Activated CD8-positive, alpha-beta T cell treated with anti-CD3 and anti-CD28 coated beads for 36 hours (primary cell): ENCODE measurements around the gene CHST3. TPM values are rescaled to one million over a fixed set of nuclear protein-coding genes. Genes with fewer than 3 reads are reported as not detected.

Experiments
- ATAC-seq: fragments of 200-7000 bp; cut with Tn5 transposase; one replicate; pipeline ENCODE4 v1.10.0; 2021; ENCODE audit warnings: mild to moderate bottlenecking, moderate library complexity
- CTCF ChIA-PET: fragments of 350-600 bp; sonication (Branson Sonifier 250); formaldehyde crosslinking; loops from one replicate; lab custom pipeline; 2021; ENCODE audit warnings: antibody characterized with exemption; lab: Charles Lee
- POLR2A ChIA-PET: fragments of 350-600 bp; sonication (Branson Sonifier 250); formaldehyde crosslinking; loops from one replicate; lab custom pipeline; 2021; ENCODE audit warnings: antibody characterized with exemption; lab: Charles Lee
- DNase-seq: peaks from one replicate; pipeline ENCODE4 v3.0.0-alpha.2; 2020
- H3K27ac Mint-ChIP-seq: one replicate; pipeline ENCODE4 v1.8.0; 2021; ENCODE audit warnings: mild to moderate bottlenecking, mixed read lengths
- H3K27me3 Mint-ChIP-seq: one replicate; pipeline ENCODE4 v1.8.0; 2021; ENCODE audit warnings: mixed read lengths
- H3K36me3 Mint-ChIP-seq: one replicate; pipeline ENCODE4 v1.8.0; 2021; ENCODE audit warnings: low read depth, mixed read lengths
- H3K4me1 Mint-ChIP-seq: one replicate; pipeline ENCODE4 v1.8.0; 2021; ENCODE audit warnings: low read depth, mixed read lengths
- H3K4me3 Mint-ChIP-seq: one replicate; pipeline ENCODE4 v1.8.0; 2021; ENCODE audit warnings: mild to moderate bottlenecking, moderate library complexity, mixed read lengths
- H3K9me3 Mint-ChIP-seq: one replicate; pipeline ENCODE4 v1.8.0; 2021; ENCODE audit warnings: mixed read lengths
- CTCF ChIP-seq: fragments of 200-600 bp; IDR thresholded peaks from one replicate; pipeline ENCODE4 v1.8.0; 2022; ENCODE audit warnings: antibody characterized with exemption, mild to moderate bottlenecking
- intact Hi-C: fragments of 100-400 bp; cut with micrococcal nuclease; formaldehyde crosslinking; loops from one replicate; pipeline ENCODE4 v1.10.0; 2022
- total RNA-seq, 2 experiments: library from RNA; stranded (reverse); gene quantifications; one replicate each; pipeline ENCODE4 v1.2.3, GENCODE V29; 2021

Gene CHST3
- total RNA-seq, 2 experiments from 2014 or later = 0.20 to 0.36 TPM

DNA sequence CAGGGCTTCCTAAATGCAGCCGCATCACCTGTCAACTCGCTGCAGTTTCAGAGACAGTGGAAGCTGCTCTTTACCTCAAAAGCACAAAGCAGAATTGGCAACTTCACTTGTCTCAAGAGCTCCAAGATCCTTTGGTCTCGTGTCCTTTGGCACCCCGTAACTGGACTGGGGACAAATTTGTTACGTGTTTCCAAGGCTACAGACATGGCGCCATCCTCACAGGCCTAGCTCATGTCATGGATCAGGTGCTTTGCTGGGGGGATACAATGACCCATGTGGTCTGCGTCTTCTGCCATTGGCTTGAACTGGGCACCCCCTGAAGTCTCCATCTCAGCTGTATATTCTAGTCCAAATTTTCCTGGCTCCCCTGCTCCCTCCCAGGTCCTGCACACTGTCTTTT, 48.6 kb downstream of the CHST3 start:
- no peak overlapping the region for H3K27ac Mint-ChIP-seq
- POLR2A ChIA-PET = interaction anchor here (0.7 to 1.4 kb wide), 2 partner anchors 39 to 491 kb away, joined by 3 to 4 read pairs; no protein-coding TSS in a partner anchor
- intact Hi-C loops = no loop called here
- ATAC-seq = no peak
- no peak overlapping the region for H3K4me3 Mint-ChIP-seq
- H3K9me3 Mint-ChIP-seq = no peaks in the 10 kb centered on the region
- CTCF ChIA-PET = interaction anchor here (0.9 to 2.2 kb wide), 3 partner anchors 10 to 116 kb away, joined by 3 to 6 read pairs (median 6); no protein-coding TSS in a partner anchor
- no peaks in the 10 kb centered on the region for H3K27me3 Mint-ChIP-seq
- DNase-seq = no peak
- H3K36me3 Mint-ChIP-seq = no peaks in the 10 kb centered on the region
- no peaks in the 10 kb centered on the region for H3K4me1 Mint-ChIP-seq
- no peak for TF ChIP-seq CTCF

GRCh38 chr10:72013202-72013945, 49.2 kb downstream of the CHST3 start:
- POLR2A ChIA-PET = interaction anchor here (0.7 to 1.4 kb wide), 2 partner anchors 39 to 490 kb away, joined by 3 to 4 read pairs; no protein-coding TSS in a partner anchor
- H3K36me3 Mint-ChIP-seq = no peaks in the 10 kb centered on the region
- no peak overlapping the region for H3K27ac Mint-ChIP-seq
- intact Hi-C loops = no loop called here
- ATAC-seq = no peak
- H3K4me3 Mint-ChIP-seq = no peak overlapping the region
- no peaks in the 10 kb centered on the region for H3K27me3 Mint-ChIP-seq
- H3K4me1 Mint-ChIP-seq = no peaks in the 10 kb centered on the region
- H3K9me3 Mint-ChIP-seq = no peaks in the 10 kb centered on the region
- CTCF ChIA-PET = interaction anchor here (0.6 to 2.2 kb wide), 4 partner anchors 9 to 117 kb away, joined by 3 to 6 read pairs (median 4); no protein-coding TSS in a partner anchor
- no peak for DNase-seq
- no peak for TF ChIP-seq CTCF

DNA sequence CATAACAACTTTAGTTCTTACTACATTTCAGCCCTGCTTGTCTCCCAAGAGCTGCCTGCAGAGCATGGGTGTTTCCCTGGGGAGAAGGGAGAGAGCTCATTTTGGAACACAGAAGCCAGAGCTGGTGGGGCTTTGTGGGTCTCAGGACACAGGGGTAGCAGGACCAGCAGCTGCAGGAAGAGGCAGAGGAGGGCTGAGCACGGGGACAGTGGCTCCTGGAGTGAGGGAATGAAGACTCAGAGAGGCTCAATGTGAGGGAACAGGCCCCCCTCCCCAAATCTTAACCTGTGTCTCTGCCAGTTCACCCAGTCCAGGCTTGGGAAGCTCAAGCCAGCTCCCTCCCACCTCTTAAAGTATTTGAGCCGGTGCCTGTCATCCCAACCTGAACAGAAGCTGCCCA, 50.0 kb downstream of the CHST3 start:
- DNase-seq (no peak), ATAC-seq (no peak)
- no peak for TF ChIP-seq CTCF
- Mint-ChIP-seq H3K27me3 (no peaks in the 10 kb centered on the region), H3K36me3 (no peaks in the 10 kb centered on the region), H3K27ac (no peak overlapping the region), H3K4me3 (no peak overlapping the region), H3K4me1 (no peaks in the 10 kb centered on the region), H3K9me3 (no peaks in the 10 kb centered on the region)
- ChIA-PET CTCF (interaction anchor here (1.6 to 2.2 kb wide), 2 partner anchors 11 to 118 kb away, joined by 6 read pairs; no protein-coding TSS in a partner anchor), POLR2A (interaction anchor here (0.6 kb wide), 1 partner anchor 174 kb away, joined by 3 read pairs; no protein-coding TSS in a partner anchor)
- intact Hi-C loops = no loop called here

GRCh38 chr10:72014785-72015480, 50.7 kb downstream of the CHST3 start:
- H3K27ac Mint-ChIP-seq = no peak overlapping the region
- POLR2A ChIA-PET = no interaction called here
- DNase-seq (no peak), ATAC-seq (no peak)
- CTCF ChIA-PET = interaction anchor here (0.9 kb wide), 1 partner anchor 19 kb away, joined by 3 read pairs; no protein-coding TSS in a partner anchor
- no peaks in the 10 kb centered on the region for H3K4me1 Mint-ChIP-seq
- H3K27me3 Mint-ChIP-seq = no peaks in the 10 kb centered on the region
- intact Hi-C loops = no loop called here
- H3K9me3 Mint-ChIP-seq = no peaks in the 10 kb centered on the region
- no peak overlapping the region for H3K4me3 Mint-ChIP-seq
- no peaks in the 10 kb centered on the region for H3K36me3 Mint-ChIP-seq
- no peak for TF ChIP-seq CTCF
